Effector memory CD4-positive, alpha-beta T cell (primary cell): ENCODE data around the gene GYPE.
"Not testable (repeated sequence)": the region's sequence is repeated elsewhere in the genome, so short reads cannot be mapped to it uniquely, and the experiment has no call there.

Source experiments
- DNase-seq, 3 donors: peaks; one replicate each; pipeline ENCODE4 v3.0.0-alpha.2; 2020
- H3K27ac ChIP-seq: 2 replicates; pipeline ENCODE4 v1.7.0; 2013; ENCODE audit warnings: mild to moderate bottlenecking, low read length, moderate library complexity; ENCODE audit not compliant: insufficient read depth, poor library complexity, severe bottlenecking
- H3K27me3 ChIP-seq: replicated peaks from 2 replicates; pipeline ENCODE4 v1.7.0; 2013; ENCODE audit warnings: mild to moderate bottlenecking, low read length; ENCODE audit not compliant: insufficient read depth, control insufficient read depth, poor library complexity, severe bottlenecking
- H3K36me3 ChIP-seq: 2 replicates; pipeline ENCODE4 v1.7.0; 2013; ENCODE audit warnings: mild to moderate bottlenecking, low read length, moderate library complexity; ENCODE audit not compliant: control insufficient read depth, insufficient read depth
- H3K4me1 ChIP-seq: 2 replicates; pipeline ENCODE4 v1.7.0; 2013; ENCODE audit warnings: low read length, mild to moderate bottlenecking; ENCODE audit not compliant: control insufficient read depth, insufficient read depth, poor library complexity, severe bottlenecking
- H3K4me3 ChIP-seq: 2 replicates; pipeline ENCODE4 v1.7.0; 2013; ENCODE audit warnings: low read length, low read depth, mild to moderate bottlenecking; ENCODE audit not compliant: insufficient read depth, poor library complexity, severe bottlenecking
- H3K9me3 ChIP-seq: 2 replicates; pipeline ENCODE4 v1.7.0; 2013; ENCODE audit warnings: mild to moderate bottlenecking, low read length, moderate library complexity; ENCODE audit not compliant: control insufficient read depth
- total RNA-seq, 3 donors: gene quantifications; one replicate each; lab custom pipeline; 2026; lab: John Stamatoyannopoulos, UW

GYPE gene
- total RNA-seq = 0 to 0.17 (median 0) reads per million in 3 donors

- H3K27me3 ChIP-seq, DNase-seq: not testable (repeated sequence)
These were observed at the start of gene GYPE for GRCh38 chr4:143905440-143905839. GYPE (minus strand) TSS chr4:143905559; CDS start chr4:143905507, 52 bp downstream.

GRCh38 chr4:143951458-143951972 lies 46.2 kb upstream of the GYPE start:
- H3K9me3 ChIP-seq, H3K27me3 ChIP-seq, DNase-seq, H3K36me3 ChIP-seq, H3K27ac ChIP-seq, H3K4me3 ChIP-seq, H3K4me1 ChIP-seq: not testable (repeated sequence)

More at GRCh38 chr4:143905440-143905839, at the start of gene GYPE:
- H3K4me3 ChIP-seq, H3K36me3 ChIP-seq, H3K27ac ChIP-seq, H3K9me3 ChIP-seq, H3K4me1 ChIP-seq: not testable (repeated sequence)

GRCh38 chr4:143950967-143951366 lies 45.6 kb upstream of the GYPE start:
- DNase-seq, H3K9me3 ChIP-seq, H3K36me3 ChIP-seq, H3K27ac ChIP-seq, H3K4me3 ChIP-seq, H3K4me1 ChIP-seq, H3K27me3 ChIP-seq: not testable (repeated sequence)

DNA sequence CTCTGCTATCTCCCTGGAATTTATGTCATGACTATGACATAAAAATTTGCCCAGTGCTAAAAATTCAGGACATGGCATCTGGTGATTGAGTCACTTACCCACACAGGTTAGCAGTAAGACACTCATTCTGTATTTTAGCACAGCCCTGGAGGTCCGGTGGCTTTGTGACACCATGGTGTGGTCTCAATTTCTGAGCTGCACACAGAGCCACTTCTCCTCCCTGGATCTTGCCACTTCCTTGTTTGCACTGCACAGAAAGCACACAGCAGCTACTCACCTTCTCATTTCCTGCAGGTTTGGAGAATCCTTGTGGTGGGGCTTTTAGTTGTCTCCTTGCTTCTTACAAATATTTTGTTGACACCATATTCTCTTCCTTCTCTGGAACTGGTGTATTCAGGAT lies 44.8 kb upstream of the GYPE start:
- not testable (repeated sequence) for DNase-seq, H3K4me1 ChIP-seq, H3K27ac ChIP-seq, H3K36me3 ChIP-seq, H3K9me3 ChIP-seq, H3K4me3 ChIP-seq, H3K27me3 ChIP-seq

- DNase-seq, H3K27ac ChIP-seq, H3K4me1 ChIP-seq, H3K36me3 ChIP-seq, H3K9me3 ChIP-seq, H3K27me3 ChIP-seq, H3K4me3 ChIP-seq: not testable (repeated sequence)
These were observed 42.1 kb upstream of the GYPE start for GRCh38 chr4:143947493-143947892.

DNA sequence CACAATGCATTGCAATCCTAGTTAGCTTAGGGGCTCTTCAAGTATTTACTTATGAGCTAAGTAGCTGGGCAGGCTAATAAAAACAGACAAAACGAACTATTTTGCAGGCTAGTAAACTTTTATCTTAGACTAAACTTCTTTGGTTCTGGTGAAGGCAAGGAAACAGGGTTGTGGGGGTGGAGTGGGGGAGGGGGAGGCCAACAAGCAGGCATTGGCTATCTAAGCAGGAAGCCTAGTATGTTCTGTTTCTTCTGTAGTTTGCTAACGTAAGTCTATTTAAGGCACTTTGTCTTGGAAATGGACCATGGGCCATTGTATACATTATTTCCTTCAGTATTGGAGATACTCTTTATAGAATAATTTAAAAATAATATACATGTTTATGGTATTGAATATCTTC lies 35.3 kb upstream of the GYPE start:
- not testable (repeated sequence) for H3K27ac ChIP-seq, H3K27me3 ChIP-seq, H3K4me3 ChIP-seq, H3K36me3 ChIP-seq, H3K4me1 ChIP-seq, H3K9me3 ChIP-seq, DNase-seq

DNA sequence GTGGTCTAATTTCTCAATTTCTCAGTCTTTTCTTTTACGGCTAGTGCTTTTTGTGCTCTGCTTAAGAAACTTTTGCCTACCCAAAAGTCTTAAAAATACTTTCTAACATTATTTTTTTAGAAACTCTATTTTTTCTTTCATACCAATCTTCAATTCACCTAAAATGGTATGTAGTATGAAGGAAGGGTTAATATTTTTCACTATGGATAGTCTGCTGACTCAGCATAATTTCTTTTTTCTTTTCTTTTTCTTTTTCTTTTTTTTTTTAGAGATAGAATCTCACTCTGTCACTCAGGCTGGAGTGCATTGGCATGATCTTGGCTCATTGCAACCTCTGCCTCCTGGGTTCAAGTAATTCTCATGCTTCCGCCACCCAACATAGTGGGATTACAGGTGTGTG lies 34.2 kb upstream of the GYPE start:
- no peak for DNase-seq
- Histone ChIP-seq H3K27ac (no peak overlapping the region), H3K36me3 (no peaks in the 10 kb centered on the region), H3K9me3 (no peaks in the 10 kb centered on the region), H3K27me3 (no peaks in the 10 kb centered on the region), H3K4me1 (no peaks in the 10 kb centered on the region), H3K4me3 (no peak overlapping the region)

DNA sequence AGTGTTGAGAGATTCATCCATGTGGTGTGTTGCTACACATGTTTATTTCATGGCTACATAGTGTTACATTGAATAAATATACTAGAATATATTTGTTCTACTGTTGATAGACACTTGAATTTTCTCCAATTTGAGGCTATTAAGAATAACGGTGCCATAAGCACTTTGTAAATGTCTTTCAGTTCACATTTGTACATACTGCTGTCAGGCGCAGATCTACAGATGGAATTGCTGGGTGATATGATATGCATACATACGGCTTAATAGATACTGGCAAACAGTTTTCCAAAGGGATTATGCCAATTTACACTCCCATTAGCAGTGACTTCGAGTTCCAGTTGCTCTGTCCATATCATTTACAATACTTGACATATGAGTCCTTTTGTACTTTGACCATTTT lies 33.5 kb upstream of the GYPE start:
- not testable (repeated sequence) for H3K27ac ChIP-seq, H3K4me3 ChIP-seq, H3K9me3 ChIP-seq, H3K27me3 ChIP-seq, H3K36me3 ChIP-seq, H3K4me1 ChIP-seq, DNase-seq

GRCh38 chr4:143921181-143921580 lies 15.8 kb upstream of the GYPE start:
- no peak for DNase-seq
- Histone ChIP-seq H3K9me3 (no peaks in the 10 kb centered on the region), H3K27ac (no peak overlapping the region), H3K4me1 (no peaks in the 10 kb centered on the region), H3K4me3 (no peak overlapping the region), H3K27me3 (no peaks in the 10 kb centered on the region), H3K36me3 (no peaks in the 10 kb centered on the region)

DNA sequence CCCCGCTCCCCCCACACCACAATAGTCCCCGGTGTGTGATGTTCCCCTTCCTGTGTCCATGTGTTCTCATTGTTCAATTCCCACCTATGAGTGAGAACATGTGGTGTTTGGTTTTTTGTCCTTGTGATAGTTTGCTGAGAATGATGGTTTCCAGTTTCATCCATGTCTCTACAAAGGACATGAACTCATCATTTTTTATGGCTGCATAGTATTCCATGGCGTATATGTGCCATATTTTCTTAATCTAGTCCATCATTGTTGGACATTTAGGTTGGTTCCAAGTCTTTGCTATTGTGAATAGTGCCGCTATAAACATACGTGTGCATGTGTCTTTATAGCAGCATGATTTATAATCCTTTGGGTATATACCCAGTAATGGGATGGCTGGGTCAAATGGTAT lies 11.1 kb upstream of the GYPE start:
- H3K36me3 ChIP-seq, DNase-seq: not testable (repeated sequence)

GRCh38 chr4:143912478-143912877 lies 7.1 kb upstream of the GYPE start:
- not testable (repeated sequence) for H3K9me3 ChIP-seq, DNase-seq, H3K36me3 ChIP-seq, H3K27ac ChIP-seq, H3K27me3 ChIP-seq, H3K4me1 ChIP-seq, H3K4me3 ChIP-seq

More for the DNA sequence above, 11.1 kb upstream of the GYPE start:
- H3K4me3 ChIP-seq, H3K27ac ChIP-seq, H3K27me3 ChIP-seq, H3K9me3 ChIP-seq, H3K4me1 ChIP-seq: not testable (repeated sequence)
